Muscle of leg (tissue), 11 donors: Measurements from ENCODE around the gene CRYL1. TPM values are rescaled to one million over a fixed set of nuclear protein-coding genes. Genes with fewer than 3 reads are reported as not detected.

Source experiments
- DNase-seq: peaks from one replicate; pipeline ENCODE4 v3.0.0; 2013
- H3K27ac ChIP-seq: one replicate; pipeline ENCODE4 v1.5.1; 2013; ENCODE audit warnings: mild to moderate bottlenecking, low read length, control low read depth
- H3K27me3 ChIP-seq: one replicate; pipeline ENCODE4 v1.6.1; 2013; ENCODE audit warnings: low read length; ENCODE audit not compliant: control insufficient read depth, insufficient read depth
- H3K36me3 ChIP-seq: one replicate; pipeline ENCODE4 v1.6.1; 2013; ENCODE audit warnings: low read length; ENCODE audit not compliant: control insufficient read depth, insufficient read depth
- H3K4me1 ChIP-seq: one replicate; pipeline ENCODE4 v1.6.1; 2013; ENCODE audit warnings: low read length; ENCODE audit not compliant: control insufficient read depth, insufficient read depth
- H3K4me3 ChIP-seq: one replicate; pipeline ENCODE4 v1.5.1; 2013; ENCODE audit warnings: low read length, control low read depth
- H3K9me3 ChIP-seq: replicated peaks from 2 replicates; pipeline ENCODE4 v1.6.1; 2013; ENCODE audit warnings: low read depth, low read length; ENCODE audit not compliant: control insufficient read depth
- WGBS: methylation state at CpG from one replicate; pipeline ENCODE4 v1.1.5; 2013; ENCODE audit warnings: missing lambda C conversion rate; ENCODE audit not compliant: insufficient coverage; 5-methylcytosine and 5-hydroxymethylcytosine counted together
- polyA plus RNA-seq, 8 donors: library from polyadenylated mRNA; unstranded; fragments of 120-200 nt; gene quantifications; one replicate each; pipeline versions ENCODE4 v1.2.1 to v1.2.3, GENCODE V29; 2013; ENCODE audit warnings: inconsistent platforms in 1 of 8, low replicate concordance in 1 of 8; ENCODE audit not compliant: insufficient read length in 8 of 8, insufficient read depth in 1 of 8
- total RNA-seq: library from RNA; stranded (reverse); fragments of 120-200 nt; gene quantifications from one replicate; pipeline ENCODE4 v1.2.4, GENCODE V29; 2013

CRYL1 gene
- total and polyA plus RNA-seq, 9 donors: 23.6 to 39.1 (median 30.4) TPM

DNA sequence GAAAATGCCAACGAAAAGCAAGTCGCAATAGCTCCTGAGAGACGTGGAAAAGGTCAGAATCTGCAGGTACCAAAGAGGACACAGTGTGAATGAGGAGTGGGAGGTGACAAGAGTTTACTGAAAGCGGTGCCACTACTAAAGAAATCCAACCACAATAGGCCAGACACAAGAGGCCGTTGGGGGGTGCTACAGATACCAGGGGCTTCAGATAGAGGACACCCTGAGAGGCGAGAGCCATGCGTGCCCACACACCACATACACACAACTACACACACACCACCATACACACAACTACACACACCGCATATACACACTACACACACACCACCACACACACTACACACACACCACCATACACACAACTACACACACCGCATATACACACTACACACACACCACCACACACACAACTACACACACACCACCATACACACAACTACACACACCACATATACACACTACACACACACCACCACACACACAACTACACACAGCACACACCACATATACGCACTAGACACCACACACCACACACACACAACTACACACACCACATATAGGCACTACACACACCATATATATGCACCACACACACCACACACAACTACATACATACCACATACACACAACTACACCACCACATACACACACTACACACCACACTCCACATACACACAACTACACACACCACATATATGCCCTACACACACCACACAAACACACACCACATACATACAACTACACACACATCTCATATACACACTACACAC is 28.5 kb downstream of the CRYL1 start:
- peaks cover 21% of the 10 kb centered on the region for H3K4me1 ChIP-seq
- no peak overlapping the region for H3K27ac ChIP-seq
- WGBS: 71% methylated on average over 8 of the region's 10 CpGs
- DNase-seq: no peak
- no peaks in the 10 kb centered on the region for H3K27me3 ChIP-seq
- no peak overlapping the region for H3K4me3 ChIP-seq
- no peaks in the 10 kb centered on the region for H3K36me3 ChIP-seq
- H3K9me3 ChIP-seq: peaks cover 5% of the 10 kb centered on the region

GRCh38 chr13:20495087-20496023 is 30.3 kb downstream of the CRYL1 start:
- DNase-seq: peak; percentile 85

GRCh38 chr13:20494656-20495055 is 31.0 kb downstream of the CRYL1 start:
- H3K9me3 ChIP-seq: no peaks in the 10 kb centered on the region
- peaks cover 21% of the 10 kb centered on the region for H3K4me1 ChIP-seq
- H3K4me3 ChIP-seq: no peak overlapping the region
- DNase-seq: peak; percentile 12
- no peaks in the 10 kb centered on the region for H3K36me3 ChIP-seq
- no peaks in the 10 kb centered on the region for H3K27me3 ChIP-seq
- WGBS: 37% methylated on average over 7 of the region's 8 CpGs
- H3K27ac ChIP-seq: no peak overlapping the region

More at GRCh38 chr13:20495087-20496023, 30.3 kb downstream of the CRYL1 start:
- Histone ChIP-seq H3K4me3 (no peak overlapping the region), H3K9me3 (peaks cover 4% of the 10 kb centered on the region), H3K36me3 (no peaks in the 10 kb centered on the region), H3K27ac (peak overlapping the region; percentile 65), H3K27me3 (no peaks in the 10 kb centered on the region), H3K4me1 (peaks cover 21% of the 10 kb centered on the region)
- WGBS: no CpG with 5 or more reads among the region's 14 CpGs

DNA sequence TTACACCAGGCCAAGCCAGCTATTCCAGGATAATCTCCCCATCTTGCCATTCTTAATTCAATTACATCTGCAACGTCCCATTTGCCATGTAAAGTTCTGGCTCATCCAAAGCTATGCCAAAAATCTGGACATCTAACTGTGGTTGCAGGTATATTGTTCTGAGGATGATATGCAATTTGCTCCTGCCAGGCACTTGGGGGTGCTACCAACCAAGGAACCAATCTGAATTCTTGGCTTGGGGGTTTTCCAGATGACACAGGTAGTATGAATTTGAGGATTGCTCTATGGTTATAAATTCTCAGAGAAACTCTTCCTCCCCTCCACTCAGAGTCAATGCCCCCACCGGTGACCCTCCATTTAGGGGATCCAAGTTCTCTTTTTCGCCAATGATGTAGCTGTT is 33.0 kb downstream of the CRYL1 start:
- 60% methylated on average over 2 of the region's 3 CpGs for whole genome bisulfite sequencing
- DNase-seq: peak; percentile 22
- Histone ChIP-seq H3K9me3 (no peaks in the 10 kb centered on the region), H3K27me3 (no peaks in the 10 kb centered on the region), H3K27ac (no peak overlapping the region), H3K4me1 (peaks cover 21% of the 10 kb centered on the region), H3K36me3 (peaks cover 9% of the 10 kb centered on the region), H3K4me3 (no peak overlapping the region)

DNA sequence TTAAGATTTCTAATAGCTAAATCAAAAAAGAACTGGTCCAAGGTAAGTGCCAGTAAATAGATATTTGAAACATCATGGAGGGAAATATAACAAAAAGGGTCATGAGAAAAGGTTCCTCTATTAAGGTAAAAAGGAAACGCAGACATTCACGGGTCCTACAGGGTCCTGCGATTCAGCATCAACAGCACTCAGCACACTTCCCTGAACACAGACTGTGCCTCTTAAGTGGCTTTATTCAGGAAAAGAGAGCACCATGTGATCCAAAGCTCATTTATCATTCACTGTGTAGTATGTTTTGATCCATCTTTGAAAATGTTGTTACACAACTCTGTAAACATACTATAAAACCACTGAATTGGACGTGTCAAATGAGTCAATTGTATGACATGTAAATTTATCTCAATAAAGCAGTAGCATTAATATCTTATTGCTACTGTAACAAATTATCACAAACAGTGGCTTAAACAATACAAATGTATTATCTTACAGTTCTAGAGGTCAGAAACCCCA is 33.7 kb downstream of the CRYL1 start:
- peaks cover 9% of the 10 kb centered on the region for H3K36me3 ChIP-seq
- WGBS: no CpG with 5 or more reads among the region's 4 CpGs
- peaks cover 21% of the 10 kb centered on the region for H3K4me1 ChIP-seq
- no peaks in the 10 kb centered on the region for H3K27me3 ChIP-seq
- H3K4me3 ChIP-seq: no peak overlapping the region
- H3K27ac ChIP-seq: no peak overlapping the region
- H3K9me3 ChIP-seq: no peaks in the 10 kb centered on the region
- DNase-seq: no peak

- H3K27ac ChIP-seq: no peak overlapping the region
- DNase-seq: peak; percentile 40
- peaks cover 7% of the 10 kb centered on the region for H3K4me1 ChIP-seq
- H3K4me3 ChIP-seq: no peak overlapping the region
- 79% methylated on average over 3 of the region's 4 CpGs for WGBS
- H3K9me3 ChIP-seq: no peaks in the 10 kb centered on the region
- no peaks in the 10 kb centered on the region for H3K27me3 ChIP-seq
- peaks cover 12% of the 10 kb centered on the region for H3K36me3 ChIP-seq
Measured at GRCh38 chr13:20489185-20489820, 36.4 kb downstream of the CRYL1 start.

DNA sequence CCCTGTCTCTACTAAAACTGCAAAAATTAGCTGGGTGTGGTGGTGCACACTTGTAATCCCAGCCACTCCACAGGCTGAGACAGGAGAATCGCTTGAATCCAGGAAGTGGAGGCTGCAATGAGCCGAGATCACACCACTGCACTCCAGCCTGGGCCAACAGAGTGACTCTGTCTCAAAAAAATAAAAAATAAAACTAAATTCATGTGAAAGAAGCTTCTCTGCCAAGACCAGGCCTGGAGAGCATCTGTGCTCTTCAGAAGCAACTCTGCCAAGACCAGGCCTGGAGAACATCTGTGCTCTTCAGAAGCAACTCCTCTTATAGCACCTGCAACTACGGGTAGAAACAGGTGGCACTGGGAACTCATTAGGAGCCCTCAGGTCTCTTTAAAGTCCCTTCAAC is 37.7 kb downstream of the CRYL1 start:
- WGBS: no CpG with 5 or more reads among the region's 3 CpGs

GRCh38 chr13:20482787-20483186 is 42.9 kb downstream of the CRYL1 start:
- Histone ChIP-seq H3K27ac (no peak overlapping the region), H3K4me3 (no peak overlapping the region), H3K9me3 (no peaks in the 10 kb centered on the region), H3K27me3 (no peaks in the 10 kb centered on the region), H3K4me1 (peaks cover 2% of the 10 kb centered on the region), H3K36me3 (peaks cover 3% of the 10 kb centered on the region)
- no peak for DNase-seq
- 79% methylated on average over 4 of the region's 6 CpGs for WGBS

More for the DNA sequence above, 37.7 kb downstream of the CRYL1 start:
- Histone ChIP-seq H3K4me3 (no peak overlapping the region), H3K27ac (no peak overlapping the region), H3K9me3 (no peaks in the 10 kb centered on the region), H3K27me3 (no peaks in the 10 kb centered on the region), H3K36me3 (peaks cover 12% of the 10 kb centered on the region), H3K4me1 (peaks cover 5% of the 10 kb centered on the region)
- peak; percentile 59 for DNase-seq

- Histone ChIP-seq H3K27ac (no peak overlapping the region), H3K4me1 (peaks cover 2% of the 10 kb centered on the region), H3K4me3 (no peak overlapping the region)
Measured at GRCh38 chr13:20482275-20482761, 43.3 kb downstream of the CRYL1 start.

More at GRCh38 chr13:20482275-20482761, 43.3 kb downstream of the CRYL1 start:
- 65% methylated on average over 4 of the region's 11 CpGs for WGBS
- Histone ChIP-seq H3K36me3 (peaks cover 3% of the 10 kb centered on the region), H3K9me3 (no peaks in the 10 kb centered on the region), H3K27me3 (no peaks in the 10 kb centered on the region)
- DNase-seq: no peak
